Middle frontal gyrus (tissue), 1 donor: Measurements from ENCODE around the gene KCNN3.

Source experiments
- DNase-seq: peaks from one replicate; pipeline ENCODE4 v3.0.0-alpha.2; 2015; ENCODE audit warnings: low spot score; ENCODE audit errors: extremely low spot score

The KCNN3 gene

DNA sequence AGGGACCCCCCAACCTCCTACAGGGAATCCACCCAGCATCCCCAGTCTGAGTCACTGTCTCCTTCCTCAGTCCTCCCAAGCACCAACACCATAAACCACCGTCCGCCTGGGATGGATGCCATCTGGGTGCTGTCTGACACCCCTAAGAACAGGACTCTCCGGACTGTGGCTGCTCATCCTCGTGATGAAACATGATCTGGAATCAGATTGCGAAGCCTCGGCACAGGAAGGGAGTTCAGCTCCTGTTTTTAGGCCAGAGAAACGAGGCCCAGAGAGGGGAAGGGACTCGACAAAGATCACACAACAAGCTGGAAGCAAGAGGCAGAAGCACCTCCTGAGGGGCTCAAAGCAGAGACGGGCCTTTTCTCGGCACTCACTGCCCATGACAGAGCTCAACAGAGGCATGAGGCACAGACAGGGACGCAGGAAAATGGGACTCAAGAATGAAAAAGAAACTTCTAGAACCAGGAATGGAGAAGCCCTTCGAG lies 8.4 kb downstream of the KCNN3 start:
- DNase-seq: no peak

DNA sequence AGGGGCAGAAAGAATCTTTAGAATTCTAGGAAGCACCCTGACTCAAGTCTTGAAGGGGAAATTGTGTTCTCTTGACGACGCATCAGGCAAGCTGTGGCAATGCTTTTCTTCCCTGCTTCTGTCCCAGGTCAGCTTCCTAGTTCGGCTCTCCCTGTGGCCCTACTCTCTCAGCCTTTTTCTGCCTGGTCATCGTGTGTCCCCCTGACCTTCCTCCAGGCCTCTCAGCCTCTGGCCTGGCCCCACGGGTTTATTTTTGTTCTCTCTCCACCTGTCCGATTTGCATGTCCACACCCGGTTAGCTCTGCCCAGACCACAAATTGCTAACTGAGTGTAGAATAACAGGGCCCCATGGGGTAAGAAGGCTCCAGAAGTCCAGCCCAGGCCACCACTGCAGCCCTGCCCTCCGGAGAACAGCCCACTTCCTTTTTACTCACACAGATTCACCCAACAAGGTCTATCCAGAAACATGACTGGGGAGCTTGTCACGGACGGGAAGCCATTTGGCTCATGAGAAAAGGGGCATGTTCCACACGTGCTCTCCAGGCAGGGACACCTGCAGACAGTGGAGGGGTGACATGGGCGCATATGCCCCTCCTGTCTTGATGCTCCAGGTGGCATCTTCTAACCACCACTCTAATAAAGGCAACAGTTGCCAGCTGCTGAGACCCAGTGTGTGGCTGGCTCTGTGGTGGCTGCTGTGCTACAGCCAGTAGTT lies 9.8 kb downstream of the KCNN3 start:
- no peak for DNase-seq

DNA sequence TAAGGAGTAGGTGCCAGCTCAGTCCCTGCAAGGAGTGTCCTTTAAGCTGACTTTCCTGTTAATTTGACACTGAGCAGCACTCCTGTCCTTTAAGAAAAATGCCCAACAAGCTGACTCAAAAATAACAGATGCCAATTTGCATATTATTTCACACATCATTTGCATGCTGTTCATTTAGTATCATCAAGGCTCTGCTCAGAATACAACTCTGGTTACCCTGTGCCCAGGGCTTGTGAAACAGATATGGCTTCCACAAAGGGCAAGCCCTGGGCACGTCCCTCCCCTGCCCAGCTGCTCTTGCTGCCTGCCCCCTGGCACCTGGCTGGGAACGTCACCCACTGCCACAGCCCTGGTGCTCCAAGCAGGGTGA lies 10.3 kb downstream of the KCNN3 start:
- DNase-seq: no peak

DNA sequence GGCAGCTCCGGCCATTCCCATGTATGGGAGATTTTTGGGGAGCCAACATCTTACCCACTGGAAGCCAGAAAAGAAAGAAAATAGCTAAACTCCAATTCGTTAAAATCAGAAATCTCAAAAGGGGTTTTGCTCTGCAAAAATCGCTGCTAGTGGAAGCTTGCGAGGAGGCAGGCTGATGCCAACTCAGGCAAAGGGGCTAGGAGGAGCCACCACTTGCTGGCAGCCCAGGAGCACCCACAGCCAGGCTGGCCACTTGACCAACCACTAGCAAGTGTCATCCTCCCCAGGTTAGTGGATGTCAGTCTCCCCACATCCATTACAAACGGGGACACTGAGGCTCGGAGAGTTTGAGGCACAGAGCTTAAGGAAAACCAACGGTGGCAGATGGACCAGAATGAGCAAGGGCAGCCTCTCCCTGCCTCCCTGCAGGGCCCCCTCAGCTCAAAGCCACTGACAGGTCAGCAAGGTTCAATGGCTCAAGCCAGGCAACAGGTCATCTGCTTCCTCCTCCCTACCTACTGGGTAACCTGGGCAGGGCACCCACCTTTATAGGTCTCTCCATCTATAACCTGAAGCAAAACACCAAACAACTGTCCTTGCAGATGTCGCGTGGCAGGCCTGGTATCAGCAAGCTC lies 10.8 kb downstream of the KCNN3 start:
- no peak for DNase-seq

DNA sequence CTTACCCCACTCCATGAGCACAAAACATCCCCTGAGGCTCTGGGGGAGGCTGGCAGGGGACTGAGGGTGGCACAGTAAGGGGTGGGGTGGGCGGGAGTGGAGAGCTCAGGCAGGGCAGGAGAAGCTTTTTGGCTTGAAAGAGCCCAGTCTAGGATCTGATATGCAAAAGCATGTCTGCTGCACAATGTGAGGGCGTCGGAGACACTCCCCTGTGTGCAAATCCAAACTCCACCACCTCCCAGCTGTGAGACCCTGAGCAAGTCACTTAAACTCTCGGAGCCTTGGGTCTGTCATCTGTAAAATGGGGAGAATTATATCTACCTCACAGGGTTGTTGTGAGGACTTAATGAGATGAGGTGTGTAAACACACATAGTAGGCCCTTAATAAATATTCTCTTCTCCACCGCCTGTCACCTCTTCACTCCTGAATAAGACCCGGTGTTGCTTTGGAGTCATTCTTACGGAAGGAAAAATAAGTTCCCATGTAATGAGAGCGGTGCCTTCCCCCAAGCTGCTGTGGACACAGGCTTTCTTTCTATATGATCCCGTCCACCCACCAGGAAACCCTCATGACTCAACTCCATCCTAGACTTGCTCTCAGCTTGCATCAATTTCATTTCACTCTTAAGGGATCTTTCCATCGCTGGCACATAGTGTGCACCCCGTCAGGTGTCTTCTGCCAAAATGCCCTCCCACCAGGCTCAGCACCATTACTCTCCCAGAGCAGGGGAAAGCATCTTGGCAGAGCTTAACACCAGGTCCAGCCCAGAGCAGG lies 12.5 kb downstream of the KCNN3 start:
- DNase-seq: no peak

DNA sequence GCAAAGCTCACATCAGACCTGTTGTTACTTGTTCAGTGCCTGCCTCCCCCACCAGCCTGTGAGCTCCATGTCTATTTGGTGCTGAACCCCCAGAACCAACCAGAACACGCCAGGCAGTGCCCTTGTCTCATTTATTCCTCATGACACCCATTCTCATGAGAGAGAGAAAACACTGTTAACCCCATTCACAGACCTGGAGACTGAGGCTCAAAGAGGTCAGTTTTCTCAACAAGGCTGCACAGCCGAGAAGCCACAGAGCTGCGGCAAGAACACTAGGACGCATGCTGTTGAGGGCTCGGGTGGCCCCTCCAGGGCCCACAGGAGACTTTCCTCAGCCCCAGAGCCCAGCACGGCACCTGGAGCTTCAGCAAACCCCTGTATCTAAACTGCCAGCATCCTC lies 13.1 kb downstream of the KCNN3 start:
- DNase-seq: no peak

DNA sequence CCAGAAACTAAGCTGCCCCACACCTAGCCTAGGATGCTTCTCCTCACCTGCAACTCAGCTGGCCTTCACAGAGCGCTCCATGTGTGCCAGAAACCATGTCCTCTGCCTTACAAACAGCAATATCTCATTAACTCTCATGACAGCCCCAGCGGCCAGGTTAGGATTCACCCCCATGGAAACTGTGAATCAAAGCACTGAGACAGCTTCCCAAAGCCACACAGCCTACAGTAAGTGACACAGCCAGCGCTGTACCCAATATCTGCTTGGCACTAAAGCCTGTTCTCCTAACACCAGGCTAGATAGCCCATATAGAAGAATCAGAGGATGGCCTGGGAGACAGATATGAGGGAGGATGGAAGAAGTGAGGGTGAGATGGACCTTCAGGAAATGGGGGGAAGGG lies 13.5 kb downstream of the KCNN3 start:
- no peak for DNase-seq

DNA sequence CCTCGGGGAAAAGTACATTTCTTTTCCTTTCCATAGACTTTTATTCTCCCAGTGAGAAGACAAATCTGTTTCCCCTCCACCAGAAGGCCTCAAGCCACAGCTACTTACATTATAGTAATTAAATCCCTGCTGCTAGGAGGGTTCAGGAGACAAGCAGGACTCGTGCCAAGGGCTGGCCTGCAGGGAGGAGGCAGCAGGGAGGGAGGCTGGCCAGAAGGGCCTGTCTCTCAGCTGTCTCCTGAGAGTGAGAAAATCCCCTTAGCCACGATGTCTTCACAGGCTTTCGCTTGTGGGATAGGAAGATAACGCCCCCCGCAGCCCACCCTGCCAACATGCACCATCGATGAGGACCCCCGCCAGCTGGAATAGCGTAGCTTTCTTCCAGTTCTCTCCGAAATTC lies 14.0 kb downstream of the KCNN3 start:
- DNase-seq: no peak

DNA sequence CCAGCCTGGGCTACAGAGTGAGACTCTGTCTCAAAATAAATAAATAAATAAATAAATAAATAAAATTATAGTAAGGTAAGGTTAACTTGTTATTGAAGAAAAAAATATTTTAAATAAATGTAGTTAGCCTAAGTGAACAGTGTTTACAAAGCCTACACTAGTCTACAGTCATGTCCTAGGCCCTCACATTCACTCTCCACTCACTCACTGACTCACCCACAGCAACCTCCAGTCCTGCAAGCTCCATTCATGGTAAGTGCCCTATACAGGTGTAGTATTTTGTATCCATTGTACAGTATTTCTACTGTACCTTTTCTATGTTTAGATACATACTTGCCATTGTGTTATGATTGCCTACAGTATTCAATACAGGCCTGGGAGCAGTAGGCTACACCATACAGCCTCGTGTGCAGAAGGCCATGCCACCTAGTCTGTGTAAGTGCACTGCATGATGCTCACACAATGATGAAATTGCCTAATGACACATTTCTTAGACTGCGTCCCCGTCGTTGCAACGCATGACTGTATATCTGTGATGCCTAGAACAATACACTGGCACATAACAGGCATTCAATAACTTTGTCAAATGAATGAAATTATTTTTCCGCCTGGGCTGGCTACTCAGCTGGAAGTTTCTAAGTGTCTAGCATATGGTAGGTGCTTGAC lies 14.8 kb downstream of the KCNN3 start:
- DNase-seq: no peak

DNA sequence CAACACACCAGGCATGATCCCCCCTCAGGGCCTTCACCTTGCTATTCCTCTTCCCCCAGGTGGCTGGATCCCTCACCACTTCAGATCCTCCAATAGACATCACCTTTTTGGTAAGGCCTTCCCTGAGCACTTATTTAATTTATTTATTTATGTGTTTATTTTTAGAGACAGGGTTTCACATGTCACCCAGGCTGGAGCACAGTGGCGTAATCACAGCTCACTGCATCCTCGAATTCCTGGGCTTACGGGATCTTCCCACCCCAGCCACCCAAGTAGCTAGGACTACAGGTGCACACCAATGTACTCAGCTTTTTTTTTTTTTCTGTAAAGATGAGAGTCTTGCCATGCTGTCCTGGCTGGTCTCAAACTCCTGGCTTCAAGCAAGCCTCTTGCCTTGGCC lies 17.2 kb downstream of the KCNN3 start:
- DNase-seq: no peak

DNA sequence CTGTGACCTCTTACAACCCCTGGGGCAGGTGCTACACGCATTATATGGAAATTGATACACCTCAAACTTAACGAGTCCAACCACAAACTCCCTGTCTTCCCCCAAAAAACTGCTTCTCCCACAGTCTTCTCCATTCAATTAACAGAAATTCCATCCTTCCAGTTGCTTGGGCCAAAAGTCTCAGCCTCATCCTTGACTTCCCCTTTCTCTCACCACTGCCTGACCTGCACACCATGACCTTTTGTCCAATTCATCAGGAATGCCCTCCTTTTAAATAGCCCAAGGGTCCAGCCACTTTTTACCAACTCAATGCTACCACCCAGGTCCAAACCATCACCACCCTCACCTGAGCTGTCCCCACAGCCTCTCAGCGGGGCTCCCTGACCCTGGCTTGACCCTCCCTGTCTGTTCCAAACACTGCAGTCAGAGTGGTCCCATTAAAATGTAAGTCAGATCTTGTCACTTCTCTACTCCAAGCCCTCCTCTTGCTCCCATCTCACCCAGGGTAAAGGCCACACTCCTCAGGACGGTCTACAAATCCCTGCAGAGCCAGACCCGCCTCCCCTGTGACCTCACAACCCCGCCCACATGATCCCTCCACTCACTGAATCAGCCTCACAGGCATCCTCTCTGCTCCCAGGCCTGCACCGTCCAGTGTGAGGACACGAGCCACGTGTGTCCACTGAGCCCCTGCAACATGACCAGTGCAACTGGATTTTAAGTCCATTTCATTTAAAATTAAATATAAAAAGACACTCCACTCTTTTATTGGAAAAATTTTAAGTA lies 18.5 kb downstream of the KCNN3 start:
- no peak for DNase-seq

DNA sequence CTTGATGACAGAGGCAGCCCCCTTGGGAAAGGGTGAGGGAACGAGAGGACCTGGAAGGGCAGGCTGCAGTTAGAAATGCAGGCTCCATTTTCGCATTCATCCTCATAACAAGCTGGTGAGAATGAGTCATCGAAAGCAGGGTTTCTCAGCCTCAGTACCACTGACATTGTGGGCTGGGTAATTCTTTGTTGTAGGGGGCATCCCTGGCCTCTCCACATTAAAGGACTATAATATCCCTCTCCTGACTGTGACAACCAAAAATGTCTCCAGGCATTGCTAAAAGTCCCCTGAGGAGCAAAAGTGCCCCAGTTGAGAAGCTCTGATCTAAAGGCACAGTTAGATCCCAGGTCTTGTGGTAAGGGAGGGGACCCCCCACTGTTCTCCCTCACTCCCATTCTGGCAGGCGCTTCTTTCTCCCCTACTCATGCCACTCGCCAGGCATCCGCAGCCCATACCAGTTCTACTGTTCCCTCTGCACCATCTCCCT lies 20.4 kb downstream of the KCNN3 start:
- DNase-seq: no peak

DNA sequence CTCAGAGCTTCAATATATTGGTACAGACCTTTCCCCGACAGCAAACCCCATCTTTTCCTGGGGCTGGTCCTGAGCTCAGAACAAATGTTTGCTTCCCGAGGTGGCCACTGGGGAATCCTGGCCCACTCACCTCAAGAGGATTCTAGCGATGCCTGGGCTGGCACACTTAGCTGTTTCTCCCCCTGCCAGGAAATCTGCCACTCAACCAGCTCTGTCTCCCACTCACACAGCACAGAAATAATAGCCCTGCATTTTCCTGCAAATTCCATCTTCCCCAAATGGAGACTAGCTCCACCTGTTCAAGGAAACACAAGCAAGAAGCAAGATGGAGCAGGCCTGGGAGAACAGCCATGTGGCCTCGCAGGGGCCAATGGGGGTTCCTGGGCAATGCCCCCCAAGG lies 21.1 kb downstream of the KCNN3 start:
- no peak for DNase-seq

DNA sequence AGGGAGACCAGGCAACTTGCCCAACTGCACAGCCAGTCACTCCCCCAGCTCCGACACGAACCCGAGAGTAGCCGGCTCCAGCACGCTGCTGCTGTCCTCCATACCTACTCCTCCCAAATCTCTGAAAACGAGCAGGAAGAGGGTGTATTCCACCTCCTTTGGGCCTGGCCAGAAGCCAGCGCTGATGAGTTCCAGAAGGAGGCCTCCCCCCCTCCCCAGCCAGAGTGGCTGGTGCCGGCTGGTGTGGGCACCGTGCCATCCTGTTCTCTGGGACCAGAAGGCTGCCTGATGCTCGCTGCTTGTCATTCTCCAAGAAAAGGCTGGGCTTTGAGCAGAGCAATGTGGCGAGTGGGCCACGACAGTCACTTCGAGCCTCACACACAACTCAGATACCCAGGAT lies 22.2 kb downstream of the KCNN3 start:
- peak; percentile 74 for DNase-seq

DNA sequence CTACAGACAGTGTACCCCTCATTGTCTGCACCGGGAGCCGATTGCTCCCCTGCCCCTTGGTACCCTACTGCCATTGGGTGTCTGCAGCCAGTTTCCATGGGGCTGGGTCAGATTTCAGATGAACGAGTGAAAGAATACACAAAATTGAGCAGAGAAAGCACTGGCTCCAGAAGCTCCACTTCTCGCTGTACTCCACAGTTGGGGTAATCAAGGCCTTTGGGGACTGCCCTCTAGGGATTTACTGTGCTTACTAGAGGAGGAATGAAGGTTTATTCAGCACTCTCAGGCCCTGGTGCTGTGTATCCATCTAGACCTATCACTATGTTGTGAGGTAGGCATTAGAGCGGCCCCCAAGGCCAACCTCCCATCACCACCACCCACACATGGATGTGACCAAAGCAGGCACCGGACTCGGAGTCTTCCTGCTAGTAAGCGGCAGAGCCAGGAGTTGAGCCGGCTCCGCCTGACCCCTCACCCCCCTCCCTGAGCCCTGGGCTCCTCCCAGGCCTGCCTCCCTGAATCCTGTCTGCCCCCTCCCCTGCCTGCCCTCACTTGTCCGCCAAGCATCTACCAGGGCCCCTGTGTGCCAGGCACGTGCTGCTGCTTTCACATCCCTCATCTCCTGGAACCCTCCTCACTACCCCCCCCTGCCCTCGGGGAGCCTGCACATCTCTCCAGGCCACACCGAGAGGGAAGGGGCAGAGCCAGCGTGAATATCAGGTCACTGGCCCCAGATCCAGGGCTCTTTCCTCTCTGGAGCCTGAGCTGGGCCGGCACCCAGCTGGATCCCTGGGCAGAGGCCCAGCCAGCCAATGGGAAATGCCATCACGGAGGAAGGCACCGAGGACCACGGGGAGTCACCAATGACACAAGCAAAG lies 23.3 kb downstream of the KCNN3 start:
- no peak for DNase-seq

DNA sequence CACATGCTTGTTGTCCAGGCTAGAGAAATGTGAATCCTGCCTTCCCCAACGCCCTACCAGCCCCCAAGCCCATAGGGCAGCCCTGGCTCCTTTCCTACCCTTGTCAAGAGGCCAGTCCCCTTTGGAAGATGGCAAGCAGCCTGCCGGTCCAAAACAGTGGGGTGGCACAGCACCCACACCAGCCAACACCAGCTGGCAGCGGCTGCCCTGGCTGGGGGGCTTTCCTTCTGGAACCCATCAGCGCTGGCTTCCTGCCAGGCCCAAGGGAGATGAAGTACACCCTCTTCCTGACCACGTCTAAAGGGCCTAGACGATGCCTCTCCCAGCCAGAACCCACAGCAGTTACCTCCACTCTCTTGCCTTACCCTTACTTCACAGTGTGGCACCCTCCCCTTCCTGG lies 24.2 kb downstream of the KCNN3 start:
- DNase-seq: no peak

DNA sequence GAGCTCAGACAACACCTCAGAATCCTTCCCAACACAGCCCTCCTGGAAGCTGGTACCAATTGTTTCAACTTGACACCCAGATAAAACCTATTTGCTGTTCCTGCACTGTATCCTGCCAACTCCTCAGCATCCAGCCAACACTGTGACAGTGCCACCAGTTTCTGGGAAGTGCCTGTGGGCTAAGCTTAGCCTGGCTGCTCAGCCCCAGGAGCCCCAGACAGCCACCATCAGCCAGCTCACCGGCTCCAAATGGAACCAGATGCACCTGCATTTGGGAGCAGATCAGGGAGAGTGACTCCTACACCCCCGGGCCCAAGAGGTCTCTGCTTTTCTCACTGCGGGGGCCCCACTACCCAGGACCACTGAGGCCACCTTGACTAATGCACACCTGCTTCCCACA lies 24.9 kb downstream of the KCNN3 start:
- no peak for DNase-seq

DNA sequence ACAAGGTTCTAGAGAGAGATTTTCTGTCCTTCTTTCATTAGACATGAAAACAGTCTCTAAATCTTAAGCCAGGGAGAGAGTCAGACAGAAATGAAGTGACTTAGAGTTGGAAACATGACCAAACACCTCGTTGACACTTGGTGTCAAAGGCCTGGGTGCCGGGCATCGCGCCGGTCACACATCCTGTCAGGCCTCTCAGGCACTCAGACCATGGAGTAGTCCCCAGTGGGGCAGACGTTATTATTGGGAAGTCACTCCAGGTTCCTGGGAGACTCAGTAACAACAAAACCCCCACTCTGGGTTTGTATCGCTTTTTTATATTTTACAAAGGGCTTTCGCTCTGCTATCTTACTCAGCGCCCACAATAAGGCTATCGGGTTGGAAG lies 25.8 kb downstream of the KCNN3 start:
- DNase-seq: no peak

DNA sequence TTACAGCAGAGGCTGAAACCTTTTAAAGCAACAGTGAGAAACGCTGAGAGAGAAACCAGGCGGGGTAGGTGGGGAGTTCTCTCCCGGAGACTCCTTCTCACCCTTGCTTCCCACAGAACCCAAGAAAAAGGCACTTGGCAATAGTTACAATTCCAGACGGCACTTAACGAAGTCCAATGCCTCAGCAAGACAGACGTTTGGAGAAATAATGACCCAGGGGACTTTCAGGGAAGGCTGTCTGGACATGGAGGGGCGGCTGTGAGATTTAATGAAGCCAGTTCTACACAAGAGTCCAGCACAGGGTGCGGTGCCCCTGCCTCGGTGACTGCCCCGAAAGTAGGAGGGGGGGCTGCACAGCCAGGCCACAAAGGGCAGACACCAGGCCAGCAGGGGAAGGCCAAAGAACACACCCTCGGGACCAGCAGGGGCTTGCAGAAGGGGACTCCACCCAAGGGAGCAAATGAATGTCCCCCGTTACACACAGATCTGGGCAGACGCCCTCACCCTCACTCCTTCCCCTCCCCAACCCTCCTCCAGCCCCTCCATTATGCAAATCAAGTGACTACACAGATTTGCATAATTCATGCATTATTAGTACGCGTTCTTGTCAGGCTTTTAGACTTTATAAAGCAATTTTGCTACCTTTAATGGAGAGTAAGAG lies 26.3 kb downstream of the KCNN3 start:
- DNase-seq: no peak

DNA sequence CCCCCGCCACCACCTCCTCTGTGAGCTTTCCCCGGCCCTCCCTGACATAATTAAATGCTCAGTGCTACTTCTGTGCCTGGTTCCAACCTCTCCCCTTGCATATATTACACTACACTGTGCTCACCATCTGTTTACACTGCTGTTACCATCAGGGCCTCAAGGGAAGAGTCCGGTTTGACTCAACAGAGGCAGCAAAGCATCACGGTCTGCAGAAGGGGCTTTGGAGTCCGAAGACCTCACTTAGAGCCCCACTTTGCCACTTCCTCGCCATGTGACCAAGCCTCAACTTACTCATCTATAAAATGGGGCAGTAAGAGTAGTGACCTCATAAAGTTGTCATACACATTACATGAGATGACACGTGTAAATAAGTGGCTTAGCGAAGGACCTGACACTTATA lies 27.4 kb downstream of the KCNN3 start:
- DNase-seq: no peak
